GM23338 (cell line): ENCODE results near the gene KCNJ16. TPM values are rescaled to one million over a fixed set of nuclear protein-coding genes. Genes with fewer than 3 reads are reported as not detected.

Source experiments
- ATAC-seq: fragments of 200-7000 bp; cut with Tn5 transposase; 3 replicates; pipeline ENCODE4 v1.9.1; 2020
- DNase-seq: peaks from one replicate; pipeline ENCODE4 v3.0.0-alpha.2; 2015; ENCODE audit warnings: low spot score
- H2AFZ ChIP-seq: fragments of 200-600 bp; sonication (generic); 2 replicates; pipeline ENCODE4 v1.8.0; 2016; ENCODE audit warnings: antibody characterized with exemption, mild to moderate bottlenecking, moderate library complexity
- H3F3A ChIP-seq: fragments of 200-600 bp; sonication (generic); replicated peaks from 2 replicates; pipeline ENCODE4 v1.8.0; 2017; ENCODE audit warnings: antibody characterized with exemption, mixed run types, low read depth
- H3K27ac ChIP-seq: fragments of 200-600 bp; sonication (generic); 2 replicates; pipeline ENCODE4 v1.6.1; 2016; ENCODE audit warnings: low read depth
- H3K27me3 ChIP-seq: fragments of 200-600 bp; sonication (generic); 2 replicates; pipeline ENCODE4 v1.8.0; 2016; ENCODE audit warnings: mild to moderate bottlenecking, mixed run types, moderate library complexity; ENCODE audit not compliant: insufficient read depth
- H3K36me3 ChIP-seq: fragments of 200-600 bp; sonication (generic); 2 replicates; pipeline ENCODE4 v1.8.0; 2016; ENCODE audit warnings: mild to moderate bottlenecking; ENCODE audit not compliant: insufficient read depth
- H3K4me1 ChIP-seq: fragments of 200-600 bp; sonication (generic); 2 replicates; pipeline ENCODE4 v1.8.0; 2016; ENCODE audit warnings: mild to moderate bottlenecking, moderate library complexity; ENCODE audit not compliant: insufficient read depth
- H3K4me2 ChIP-seq: fragments of 200-600 bp; sonication (generic); 2 replicates; pipeline ENCODE4 v1.7.1; 2017; ENCODE audit warnings: mixed run types
- H3K4me3 ChIP-seq: fragments of 200-600 bp; sonication (generic); 2 replicates; pipeline ENCODE4 v1.6.1; 2016; ENCODE audit warnings: mixed run types
- H3K79me2 ChIP-seq: fragments of 200-600 bp; sonication (generic); replicated peaks from 2 replicates; pipeline ENCODE4 v1.8.0; 2017; ENCODE audit warnings: mild to moderate bottlenecking; ENCODE audit not compliant: insufficient read depth
- H3K9me2 ChIP-seq: fragments of 200-600 bp; sonication (generic); 2 replicates; pipeline ENCODE4 v1.8.0; 2017; ENCODE audit not compliant: insufficient read depth
- H4K20me1 ChIP-seq: fragments of 200-600 bp; sonication (generic); replicated peaks from 2 replicates; pipeline ENCODE4 v1.8.0; 2017; ENCODE audit warnings: mild to moderate bottlenecking; ENCODE audit not compliant: insufficient read depth
- H3K27ac Mint-ChIP-seq: 2 replicates; pipeline ENCODE4 v1.8.0; 2020; ENCODE audit warnings: inconsistent platforms, mild to moderate bottlenecking, moderate library complexity, mixed read lengths
- H3K27me3 Mint-ChIP-seq: 3 replicates; pipeline ENCODE4 v1.8.0; 2022; ENCODE audit warnings: low read depth, mild to moderate bottlenecking, moderate library complexity, mixed read lengths, inconsistent platforms; ENCODE audit not compliant: insufficient read depth, poor library complexity
- H3K36me3 Mint-ChIP-seq: 3 replicates; pipeline ENCODE4 v1.8.0; 2021; ENCODE audit warnings: low read depth, mild to moderate bottlenecking, inconsistent platforms, moderate library complexity, mixed read lengths
- H3K4me1 Mint-ChIP-seq: 3 replicates; pipeline ENCODE4 v1.8.0; 2020; ENCODE audit warnings: mild to moderate bottlenecking, inconsistent platforms, mixed read lengths
- H3K4me3 Mint-ChIP-seq: 3 replicates; pipeline ENCODE4 v1.8.0; 2021; ENCODE audit warnings: moderate library complexity, mild to moderate bottlenecking, inconsistent platforms, mixed read lengths
- H3K9me3 Mint-ChIP-seq: 3 replicates; pipeline ENCODE4 v1.8.0; 2020; ENCODE audit warnings: moderate library complexity, mild to moderate bottlenecking, inconsistent platforms, mixed read lengths
- CREB1 ChIP-seq: fragments of 250-450 bp; sonication (Bioruptor Pico); IDR thresholded peaks from 2 replicates; pipeline ENCODE4 v1.5.0; 2020; ENCODE audit warnings: low read depth, mild to moderate bottlenecking, moderate library complexity
- EZH2 ChIP-seq: fragments of 200-600 bp; sonication (generic); IDR thresholded peaks from one replicate; pipeline ENCODE4 v1.8.0; 2017; ENCODE audit warnings: antibody characterized with exemption, mild to moderate bottlenecking, low read depth; ENCODE audit not compliant: unreplicated experiment
- EZH2phosphoT487 ChIP-seq: fragments of 200-600 bp; sonication (generic); IDR thresholded peaks from one replicate; pipeline ENCODE4 v1.8.1; 2018; ENCODE audit warnings: antibody characterized with exemption; ENCODE audit not compliant: unreplicated experiment
- JUNB ChIP-seq: IDR thresholded peaks from one replicate; pipeline ENCODE4 v1.6.1; 2016; ENCODE audit warnings: antibody characterized with exemption; ENCODE audit not compliant: unreplicated experiment
- NANOG ChIP-seq: IDR thresholded peaks from 2 replicates; pipeline ENCODE4 v1.6.1; 2016; ENCODE audit warnings: antibody characterized with exemption, borderline replicate concordance
- POLR2AphosphoS5 ChIP-seq: IDR thresholded peaks from 2 replicates; pipeline ENCODE4 v1.6.1; 2016; ENCODE audit warnings: antibody characterized with exemption, low read depth
- STAT1 ChIP-seq: IDR thresholded peaks from one replicate; pipeline ENCODE4 v1.6.1; 2016; ENCODE audit warnings: antibody characterized with exemption; ENCODE audit not compliant: unreplicated experiment
- ZNF114 ChIP-seq: fragments of 250-450 bp; sonication (Bioruptor Pico); IDR thresholded peaks from 2 replicates; pipeline ENCODE4 v1.5.0; 2020; ENCODE audit warnings: mild to moderate bottlenecking, moderate library complexity
- polyA plus RNA-seq: library from polyadenylated mRNA; unstranded; fragments of >200 nt; fragmentation: Nextera tagmentation; extraction: Ambion mirVana; gene quantifications from 2 replicates; pipeline ENCODE4 v1.2.1, GENCODE V29; 2016
- total RNA-seq: library from RNA; depleted of rRNA; stranded (reverse); fragments of >200 nt; shearing (Covaris generic); gene quantifications from 2 replicates; pipeline ENCODE4 v1.2.3, GENCODE V29; 2014
- TF ChIP-seq, protein P1 (sequence below), 2 experiments: fragments of 200-600 bp in 1 of 2; sonication (generic) in 1 of 2; conservative IDR thresholded peaks; 2 replicates each; pipeline versions ENCODE4 v1.5.1 to v1.6.1; 2016 to 2017; ENCODE audit warnings: antibody characterized with exemption in 2 of 2, low read depth in 2 of 2, mild to moderate bottlenecking in 2 of 2, moderate library complexity in 1 of 2
- TF ChIP-seq, protein P2 (sequence below): IDR thresholded peaks from one replicate; pipeline ENCODE4 v1.6.1; 2018; ENCODE audit warnings: antibody characterized with exemption; ENCODE audit not compliant: unreplicated experiment
- TF ChIP-seq, protein P3 (sequence below): IDR thresholded peaks from 2 replicates; pipeline ENCODE4 v1.6.1; 2016; ENCODE audit warnings: antibody characterized with exemption

KCNJ16 gene
- total and polyA plus RNA-seq, 2 experiments from 2014 or later = not detected

GRCh38 chr17:70040336-70040735, 34.7 kb upstream of the KCNJ16 start:
- H4K20me1 ChIP-seq = no peaks in the 10 kb centered on the region
- no peak overlapping the region for H2AFZ ChIP-seq
- TF ChIP-seq NANOG = no peak
- no peak for TF ChIP-seq EZH2phosphoT487
- TF ChIP-seq POLR2AphosphoS5 = no peak
- TF ChIP-seq, protein P1, sequence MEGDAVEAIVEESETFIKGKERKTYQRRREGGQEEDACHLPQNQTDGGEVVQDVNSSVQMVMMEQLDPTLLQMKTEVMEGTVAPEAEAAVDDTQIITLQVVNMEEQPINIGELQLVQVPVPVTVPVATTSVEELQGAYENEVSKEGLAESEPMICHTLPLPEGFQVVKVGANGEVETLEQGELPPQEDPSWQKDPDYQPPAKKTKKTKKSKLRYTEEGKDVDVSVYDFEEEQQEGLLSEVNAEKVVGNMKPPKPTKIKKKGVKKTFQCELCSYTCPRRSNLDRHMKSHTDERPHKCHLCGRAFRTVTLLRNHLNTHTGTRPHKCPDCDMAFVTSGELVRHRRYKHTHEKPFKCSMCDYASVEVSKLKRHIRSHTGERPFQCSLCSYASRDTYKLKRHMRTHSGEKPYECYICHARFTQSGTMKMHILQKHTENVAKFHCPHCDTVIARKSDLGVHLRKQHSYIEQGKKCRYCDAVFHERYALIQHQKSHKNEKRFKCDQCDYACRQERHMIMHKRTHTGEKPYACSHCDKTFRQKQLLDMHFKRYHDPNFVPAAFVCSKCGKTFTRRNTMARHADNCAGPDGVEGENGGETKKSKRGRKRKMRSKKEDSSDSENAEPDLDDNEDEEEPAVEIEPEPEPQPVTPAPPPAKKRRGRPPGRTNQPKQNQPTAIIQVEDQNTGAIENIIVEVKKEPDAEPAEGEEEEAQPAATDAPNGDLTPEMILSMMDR (conservative IDR thresholded peaks at IDR 0.05; ENCODE audit: low read depth in 2 of 2) = no peak
- TF ChIP-seq, protein P2, sequence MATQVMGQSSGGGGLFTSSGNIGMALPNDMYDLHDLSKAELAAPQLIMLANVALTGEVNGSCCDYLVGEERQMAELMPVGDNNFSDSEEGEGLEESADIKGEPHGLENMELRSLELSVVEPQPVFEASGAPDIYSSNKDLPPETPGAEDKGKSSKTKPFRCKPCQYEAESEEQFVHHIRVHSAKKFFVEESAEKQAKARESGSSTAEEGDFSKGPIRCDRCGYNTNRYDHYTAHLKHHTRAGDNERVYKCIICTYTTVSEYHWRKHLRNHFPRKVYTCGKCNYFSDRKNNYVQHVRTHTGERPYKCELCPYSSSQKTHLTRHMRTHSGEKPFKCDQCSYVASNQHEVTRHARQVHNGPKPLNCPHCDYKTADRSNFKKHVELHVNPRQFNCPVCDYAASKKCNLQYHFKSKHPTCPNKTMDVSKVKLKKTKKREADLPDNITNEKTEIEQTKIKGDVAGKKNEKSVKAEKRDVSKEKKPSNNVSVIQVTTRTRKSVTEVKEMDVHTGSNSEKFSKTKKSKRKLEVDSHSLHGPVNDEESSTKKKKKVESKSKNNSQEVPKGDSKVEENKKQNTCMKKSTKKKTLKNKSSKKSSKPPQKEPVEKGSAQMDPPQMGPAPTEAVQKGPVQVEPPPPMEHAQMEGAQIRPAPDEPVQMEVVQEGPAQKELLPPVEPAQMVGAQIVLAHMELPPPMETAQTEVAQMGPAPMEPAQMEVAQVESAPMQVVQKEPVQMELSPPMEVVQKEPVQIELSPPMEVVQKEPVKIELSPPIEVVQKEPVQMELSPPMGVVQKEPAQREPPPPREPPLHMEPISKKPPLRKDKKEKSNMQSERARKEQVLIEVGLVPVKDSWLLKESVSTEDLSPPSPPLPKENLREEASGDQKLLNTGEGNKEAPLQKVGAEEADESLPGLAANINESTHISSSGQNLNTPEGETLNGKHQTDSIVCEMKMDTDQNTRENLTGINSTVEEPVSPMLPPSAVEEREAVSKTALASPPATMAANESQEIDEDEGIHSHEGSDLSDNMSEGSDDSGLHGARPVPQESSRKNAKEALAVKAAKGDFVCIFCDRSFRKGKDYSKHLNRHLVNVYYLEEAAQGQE = no peak
- TF ChIP-seq EZH2 = no peak
- no peak for TF ChIP-seq STAT1
- TF ChIP-seq JUNB = no peak
- TF ChIP-seq, protein P3, sequence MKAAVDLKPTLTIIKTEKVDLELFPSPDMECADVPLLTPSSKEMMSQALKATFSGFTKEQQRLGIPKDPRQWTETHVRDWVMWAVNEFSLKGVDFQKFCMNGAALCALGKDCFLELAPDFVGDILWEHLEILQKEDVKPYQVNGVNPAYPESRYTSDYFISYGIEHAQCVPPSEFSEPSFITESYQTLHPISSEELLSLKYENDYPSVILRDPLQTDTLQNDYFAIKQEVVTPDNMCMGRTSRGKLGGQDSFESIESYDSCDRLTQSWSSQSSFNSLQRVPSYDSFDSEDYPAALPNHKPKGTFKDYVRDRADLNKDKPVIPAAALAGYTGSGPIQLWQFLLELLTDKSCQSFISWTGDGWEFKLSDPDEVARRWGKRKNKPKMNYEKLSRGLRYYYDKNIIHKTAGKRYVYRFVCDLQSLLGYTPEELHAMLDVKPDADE = no peak
- TF ChIP-seq ZNF114 (CRISPR knock-in tag) = no peak
- no peak for TF ChIP-seq CREB1 (CRISPR knock-in tag)
- H3K4me1 ChIP-seq = no peaks in the 10 kb centered on the region
- no peaks in the 10 kb centered on the region for H3K9me2 ChIP-seq
- H3K27me3 ChIP-seq = no peaks in the 10 kb centered on the region
- H3K4me2 ChIP-seq = no peak overlapping the region
- no peaks in the 10 kb centered on the region for H3K36me3 ChIP-seq
- no peak overlapping the region for H3K4me3 ChIP-seq
- DNase-seq = no peak
- no peak for ATAC-seq
- peaks cover 3% of the 10 kb centered on the region; the same call in 2 of the 3 replicates for H3K4me1 Mint-ChIP-seq
- no peaks in the 10 kb centered on the region for H3K36me3 Mint-ChIP-seq
- H3K9me3 Mint-ChIP-seq = no peaks in the 10 kb centered on the region
- no peaks in the 10 kb centered on the region for H3F3A ChIP-seq
- no peak overlapping the region for H3K27ac Mint-ChIP-seq
- no peak overlapping the region for H3K4me3 Mint-ChIP-seq
- H3K79me2 ChIP-seq = no peaks in the 10 kb centered on the region
- no peak overlapping the region for H3K27ac ChIP-seq
- H3K27me3 Mint-ChIP-seq = no peaks in the 10 kb centered on the region
